HG03039 (cell line): ENCODE measurements around the gene TANGO2.

Experiments used
- ATAC-seq: cut with Tn5 transposase; IDR thresholded peaks from one replicate; pipeline ENCODE4 v1.9.1; 2021; ENCODE audit warnings: mild to moderate bottlenecking, moderate library complexity; ENCODE audit not compliant: unreplicated experiment

TANGO2 gene

GRCh38 chr22:20020533-20021195 is at the start of gene TANGO2:
TANGO2 (plus strand) TSS chr22:20021110; CDS start chr22:20036799, 15,689 bp downstream.
- ATAC-seq = peak; percentile 61

- no peak for ATAC-seq
Observed at GRCh38 chr22:19971276-19972124, 49.4 kb upstream of the TANGO2 start.

GRCh38 chr22:19972251-19972650 is 48.7 kb upstream of the TANGO2 start:
- no peak for ATAC-seq

GRCh38 chr22:19972652-19973550 is 48.0 kb upstream of the TANGO2 start:
- ATAC-seq = no peak

GRCh38 chr22:19973551-19974267 is 47.2 kb upstream of the TANGO2 start:
- ATAC-seq = no peak

GRCh38 chr22:19974268-19974861 is 46.5 kb upstream of the TANGO2 start:
- ATAC-seq = no peak

GRCh38 chr22:19974935-19975706 is 45.8 kb upstream of the TANGO2 start:
- ATAC-seq = no peak

- no peak for ATAC-seq
Observed at GRCh38 chr22:19975707-19976035, 45.2 kb upstream of the TANGO2 start.

GRCh38 chr22:19976671-19977070 is 44.2 kb upstream of the TANGO2 start:
- no peak for ATAC-seq

- no peak for ATAC-seq
Observed at GRCh38 chr22:19977296-19978243, 43.3 kb upstream of the TANGO2 start.

GRCh38 chr22:19978748-19979147 is 42.2 kb upstream of the TANGO2 start:
- ATAC-seq = no peak

GRCh38 chr22:19979712-19980493 is 41.0 kb upstream of the TANGO2 start:
- no peak for ATAC-seq

- no peak for ATAC-seq
Observed at GRCh38 chr22:19980766-19981165, 40.1 kb upstream of the TANGO2 start.

GRCh38 chr22:19981171-19981960 is 39.5 kb upstream of the TANGO2 start:
- ATAC-seq = no peak

- ATAC-seq = no peak
Observed at GRCh38 chr22:19981961-19982920, 38.7 kb upstream of the TANGO2 start.
